Fibroblast of the aortic adventitia (primary cell): ENCODE results near the gene CKAP2L. TPM values are rescaled to one million over a fixed set of nuclear protein-coding genes. Genes with fewer than 3 reads are reported as not detected.

ENCODE experiments used
- DNase-seq: peaks from one replicate; pipeline ENCODE4 v3.0.0-alpha.2; 2010; ENCODE audit warnings: low read depth
- H3K4me3 ChIP-seq: 2 replicates; pipeline ENCODE4 v1.5.1; 2011; ENCODE audit warnings: low read depth, mild to moderate bottlenecking, control low read depth, low read length, moderate library complexity
- total RNA-seq: library from RNA; depleted of rRNA; stranded (reverse); fragments of >200 nt; gene quantifications from 2 replicates; pipeline ENCODE4 v1.2.3, GENCODE V29; 2012; ENCODE audit warnings: low replicate concordance
- TF ChIP-seq, protein P1 (sequence below): IDR thresholded peaks from 2 replicates; pipeline ENCODE4 v1.5.1; 2011; ENCODE audit warnings: mild to moderate bottlenecking, low read length, control low read depth, inconsistent platforms; ENCODE audit not compliant: insufficient read depth

Gene CKAP2L
- total RNA-seq, 1 donor: 26.4 TPM

DNA sequence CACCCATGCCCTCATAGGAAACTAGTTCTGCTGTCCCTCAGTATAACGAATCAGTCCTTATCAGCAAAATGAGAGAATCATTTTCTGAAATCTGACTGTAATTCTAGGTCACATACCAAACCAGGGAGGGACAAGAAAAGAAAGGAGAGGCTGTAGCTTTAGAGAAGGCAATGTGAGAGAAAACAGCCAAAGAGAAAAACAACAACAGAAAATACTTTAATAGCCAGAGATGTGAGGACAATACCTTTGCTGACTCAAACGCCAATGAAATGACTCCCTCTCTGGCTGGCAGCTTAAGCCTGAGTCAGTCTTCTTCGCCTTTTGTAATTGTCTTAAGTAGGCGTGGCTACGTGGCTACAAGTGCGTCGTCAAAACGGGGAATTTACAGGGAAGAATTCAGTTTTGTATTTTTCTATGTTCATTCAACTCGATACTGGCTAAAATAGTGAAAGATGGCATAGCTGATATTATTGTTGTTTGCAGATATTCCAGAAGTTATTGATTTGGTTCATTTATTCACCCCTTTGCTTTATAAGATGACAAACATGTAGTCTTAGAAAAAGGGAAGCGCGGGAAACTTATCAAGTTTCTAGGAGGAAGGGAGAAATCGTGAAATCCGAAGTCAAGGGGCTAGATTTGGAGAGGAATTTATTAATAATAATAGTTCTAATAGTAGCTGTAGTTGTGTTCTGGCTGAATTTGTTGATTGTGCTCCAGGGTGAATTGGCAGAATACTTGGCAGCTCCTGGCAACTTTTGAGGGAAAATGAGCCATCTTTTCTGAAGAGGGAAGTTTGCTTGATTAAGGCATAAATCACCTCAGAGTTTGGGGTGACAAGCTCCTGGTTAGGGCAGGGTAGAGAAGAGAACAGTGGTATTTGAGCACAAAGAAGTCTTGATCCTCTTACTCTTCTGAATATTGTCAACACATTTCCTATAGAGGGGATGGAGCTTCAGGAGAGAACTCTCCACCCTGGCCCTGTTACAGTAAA lies 20.1 kb upstream of the CKAP2L start, which contains the start of gene IL1A:
Gene IL1A, minus strand, starts transcription at position 295 of the 991 bp plus-strand sequence. CDS start 723 bp downstream, outside the sequence.
- H3K4me3 ChIP-seq: peak within 1 kb of the TSS; percentile 56
- peak; percentile 86 for DNase-seq
- TF ChIP-seq, protein P1, sequence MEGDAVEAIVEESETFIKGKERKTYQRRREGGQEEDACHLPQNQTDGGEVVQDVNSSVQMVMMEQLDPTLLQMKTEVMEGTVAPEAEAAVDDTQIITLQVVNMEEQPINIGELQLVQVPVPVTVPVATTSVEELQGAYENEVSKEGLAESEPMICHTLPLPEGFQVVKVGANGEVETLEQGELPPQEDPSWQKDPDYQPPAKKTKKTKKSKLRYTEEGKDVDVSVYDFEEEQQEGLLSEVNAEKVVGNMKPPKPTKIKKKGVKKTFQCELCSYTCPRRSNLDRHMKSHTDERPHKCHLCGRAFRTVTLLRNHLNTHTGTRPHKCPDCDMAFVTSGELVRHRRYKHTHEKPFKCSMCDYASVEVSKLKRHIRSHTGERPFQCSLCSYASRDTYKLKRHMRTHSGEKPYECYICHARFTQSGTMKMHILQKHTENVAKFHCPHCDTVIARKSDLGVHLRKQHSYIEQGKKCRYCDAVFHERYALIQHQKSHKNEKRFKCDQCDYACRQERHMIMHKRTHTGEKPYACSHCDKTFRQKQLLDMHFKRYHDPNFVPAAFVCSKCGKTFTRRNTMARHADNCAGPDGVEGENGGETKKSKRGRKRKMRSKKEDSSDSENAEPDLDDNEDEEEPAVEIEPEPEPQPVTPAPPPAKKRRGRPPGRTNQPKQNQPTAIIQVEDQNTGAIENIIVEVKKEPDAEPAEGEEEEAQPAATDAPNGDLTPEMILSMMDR: no peak

DNA sequence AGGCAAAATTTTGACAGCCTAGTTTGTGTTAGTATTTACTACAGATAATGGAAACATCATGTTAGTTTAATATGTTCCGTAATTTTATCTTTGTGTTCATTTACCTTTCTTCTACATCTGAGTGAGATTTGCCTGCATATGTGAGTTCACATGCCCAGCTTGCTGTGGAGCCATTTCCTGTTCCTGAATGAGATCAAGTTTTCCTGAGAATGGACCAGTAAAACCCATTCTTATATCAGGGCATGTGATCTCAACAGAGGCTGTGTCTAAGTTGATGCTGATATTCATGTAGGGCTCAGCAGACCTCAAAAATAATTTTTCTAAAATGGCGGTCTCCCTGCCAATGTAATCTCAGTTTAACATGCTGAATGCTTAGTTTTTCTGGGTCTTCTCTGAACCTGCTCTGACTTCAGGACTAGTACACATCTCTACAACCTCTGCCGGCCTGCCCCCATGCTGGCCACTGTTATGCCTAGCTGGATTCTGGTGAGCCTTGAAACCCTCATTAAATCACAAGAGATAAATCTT lies 18.8 kb upstream of the CKAP2L start:
- DNase-seq: no peak
- H3K4me3 ChIP-seq: peak overlapping the region; percentile 56
- TF ChIP-seq, protein P1: no peak

DNA sequence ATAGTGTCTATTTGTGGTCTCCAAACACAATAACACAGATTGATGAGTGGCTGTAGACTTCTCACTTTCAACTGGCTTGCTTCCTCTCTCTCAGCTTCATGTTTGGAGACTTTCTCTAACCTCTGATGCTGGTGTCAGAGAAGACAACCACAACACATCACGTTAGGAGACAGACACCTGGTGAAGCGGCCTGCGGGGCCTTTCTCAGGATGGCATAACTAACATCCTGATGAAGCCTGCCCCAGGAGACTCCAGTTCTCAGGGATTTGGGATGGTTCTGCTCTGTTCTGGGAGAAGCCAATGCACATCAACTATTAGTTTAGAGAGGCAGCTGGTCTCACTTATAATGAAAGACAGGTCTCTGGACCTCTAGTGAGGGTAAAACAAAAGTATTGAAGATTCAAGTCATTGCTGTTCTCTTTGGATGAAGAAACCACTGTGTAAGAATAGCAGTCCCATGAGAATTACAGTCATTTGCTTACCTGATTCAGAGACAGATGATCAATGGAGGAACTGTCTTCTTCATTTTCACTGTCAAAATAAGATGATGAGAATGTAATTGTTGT lies 17.9 kb upstream of the CKAP2L start:
- H3K4me3 ChIP-seq: no peak overlapping the region
- TF ChIP-seq, protein P1: no peak
- no peak for DNase-seq

DNA sequence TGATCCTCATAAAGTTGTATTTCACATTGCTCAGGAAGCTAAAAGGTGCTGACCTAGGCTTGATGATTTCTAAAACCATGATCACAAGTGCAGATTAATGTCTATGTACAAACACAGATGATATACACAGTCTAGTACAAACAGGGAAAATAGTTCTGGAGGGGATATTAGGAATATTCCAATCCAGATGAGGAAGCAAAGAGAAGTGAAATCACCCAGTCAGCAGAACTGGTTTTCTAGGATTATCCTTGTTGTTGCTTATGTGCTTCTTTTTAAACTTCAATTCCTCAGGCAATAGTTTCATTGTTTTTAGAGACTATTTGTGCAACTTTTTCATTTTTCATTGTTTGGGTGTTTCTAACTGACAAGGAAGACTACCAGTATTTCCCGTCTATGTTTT lies 15.2 kb upstream of the CKAP2L start:
- no peak overlapping the region for H3K4me3 ChIP-seq
- TF ChIP-seq, protein P1: no peak
- DNase-seq: no peak

DNA sequence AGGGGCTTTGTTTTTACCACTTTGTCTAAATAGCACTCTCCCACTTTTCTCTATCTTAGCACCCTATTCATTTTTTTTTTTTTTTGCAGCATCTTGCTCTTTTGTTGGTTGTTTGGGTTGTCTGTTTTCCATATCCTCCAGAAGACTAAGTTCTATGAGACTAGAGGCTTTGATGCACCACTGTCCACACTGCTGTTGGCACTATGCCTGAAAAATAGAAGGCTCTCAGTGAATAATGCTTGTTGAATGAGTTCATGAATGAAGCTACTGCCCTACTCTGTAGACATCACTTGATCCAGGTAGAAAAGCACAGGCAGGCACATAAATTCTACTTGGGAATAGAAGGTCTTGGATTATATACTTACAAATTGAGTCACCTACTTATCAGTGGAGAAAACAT lies 12.6 kb upstream of the CKAP2L start:
- no peak overlapping the region for H3K4me3 ChIP-seq
- DNase-seq: no peak
- TF ChIP-seq, protein P1: no peak

DNA sequence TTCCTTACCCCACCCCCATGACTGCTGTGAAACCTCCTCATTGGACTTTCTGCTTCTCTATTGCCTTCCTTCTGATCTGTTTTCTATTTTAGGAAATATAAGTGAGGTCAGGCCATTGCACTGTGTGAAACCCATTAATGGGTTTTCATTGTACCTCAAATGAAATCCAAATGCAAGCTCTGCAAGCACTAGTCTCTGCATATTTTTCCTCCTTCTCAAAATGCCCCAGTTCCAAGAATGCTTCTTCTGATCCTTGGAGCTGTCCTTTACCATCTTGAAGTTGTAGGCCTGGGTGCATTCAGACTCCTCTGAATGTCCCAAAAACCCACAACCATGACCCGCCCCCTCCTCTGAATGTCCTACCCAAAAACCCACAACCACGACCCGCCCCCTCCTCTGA lies 11.7 kb upstream of the CKAP2L start:
- no peak overlapping the region for H3K4me3 ChIP-seq
- DNase-seq: no peak
- TF ChIP-seq, protein P1: no peak
